8988T (cell line): ENCODE measurements around the gene FAM184A.

ENCODE experiments used
- DNase-seq: peaks from one replicate; pipeline ENCODE4 v3.0.0; 2011

Gene FAM184A

DNA sequence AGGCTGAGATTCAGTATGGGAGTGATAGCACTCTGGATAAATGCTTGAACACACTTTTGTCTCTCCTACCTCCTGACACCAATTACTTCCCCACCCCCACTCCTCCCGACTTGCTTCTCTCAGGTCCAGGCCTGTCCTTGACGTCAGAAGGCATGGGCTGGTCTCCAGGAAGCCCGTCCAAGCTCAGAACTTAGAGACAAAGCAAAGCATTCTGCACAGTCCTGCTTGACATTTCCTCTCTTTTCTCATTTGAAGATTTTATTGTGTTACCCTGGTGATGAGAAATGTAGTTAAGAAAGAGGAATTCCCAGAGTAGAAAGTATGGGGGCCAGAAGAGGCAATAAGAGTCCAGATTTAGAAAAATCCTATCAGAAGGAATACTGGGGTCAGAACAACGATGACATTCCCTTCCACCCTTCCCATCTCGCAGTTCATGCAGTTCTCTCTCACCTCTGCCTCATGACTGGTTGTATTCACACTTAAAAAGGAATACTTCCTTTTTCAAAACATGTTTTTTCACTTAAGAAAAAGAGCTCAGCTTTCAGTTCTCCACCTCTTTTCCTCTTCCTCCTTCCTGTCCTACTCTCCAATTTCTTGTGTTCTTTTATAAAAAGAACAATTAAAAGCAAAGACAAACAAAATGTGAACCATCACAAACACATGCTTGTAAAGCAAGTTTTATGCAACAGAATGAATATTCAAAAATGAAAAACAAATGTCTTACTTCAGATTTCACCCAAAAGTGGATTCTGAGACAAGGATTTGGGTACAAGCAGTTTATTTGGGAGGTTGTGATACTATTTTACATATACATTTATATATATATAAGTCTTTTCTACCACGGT lies 18.5 kb upstream of the FAM184A start:
- DNase-seq, result no peak

DNA sequence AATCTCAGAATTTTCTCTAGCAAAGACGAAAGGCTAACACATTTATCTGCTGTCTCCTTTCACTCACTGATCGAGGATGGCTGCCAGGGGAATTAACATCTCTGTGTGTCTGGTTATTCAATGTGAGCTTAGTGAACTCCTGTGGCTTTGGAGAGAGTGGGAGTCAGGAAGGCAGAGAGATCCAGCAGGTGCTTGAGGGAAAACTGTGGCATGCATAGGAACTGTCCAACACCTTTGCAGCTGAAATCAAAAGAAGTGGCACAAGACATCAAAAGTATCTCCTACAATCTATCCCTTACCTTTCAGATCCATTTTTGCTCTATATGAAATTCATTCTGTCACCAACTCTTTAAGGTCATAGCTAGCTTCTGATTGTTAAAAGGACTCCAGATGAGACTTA lies 11.8 kb upstream of the FAM184A start:
- DNase-seq, result no peak

DNA sequence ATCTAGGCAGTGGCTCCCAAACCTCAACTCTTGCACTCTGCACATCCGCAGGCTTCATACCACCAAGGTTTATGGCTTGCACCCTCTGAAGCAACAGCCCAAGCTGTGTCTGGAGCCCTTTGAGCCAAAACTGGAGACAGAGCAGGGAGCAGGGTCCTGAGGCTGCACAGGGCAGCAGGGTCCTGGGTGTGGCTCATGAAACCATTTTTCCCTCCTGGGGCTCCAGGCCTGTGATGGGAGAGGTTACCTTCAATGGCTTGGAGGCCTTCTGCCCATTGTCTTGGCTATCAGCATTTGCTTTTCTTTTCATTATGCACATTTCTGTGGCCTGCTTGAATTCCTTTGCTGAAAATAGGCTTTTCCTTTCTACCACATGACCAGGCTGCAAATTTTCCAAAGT lies 6.3 kb upstream of the FAM184A start:
- no peak for DNase-seq

DNA sequence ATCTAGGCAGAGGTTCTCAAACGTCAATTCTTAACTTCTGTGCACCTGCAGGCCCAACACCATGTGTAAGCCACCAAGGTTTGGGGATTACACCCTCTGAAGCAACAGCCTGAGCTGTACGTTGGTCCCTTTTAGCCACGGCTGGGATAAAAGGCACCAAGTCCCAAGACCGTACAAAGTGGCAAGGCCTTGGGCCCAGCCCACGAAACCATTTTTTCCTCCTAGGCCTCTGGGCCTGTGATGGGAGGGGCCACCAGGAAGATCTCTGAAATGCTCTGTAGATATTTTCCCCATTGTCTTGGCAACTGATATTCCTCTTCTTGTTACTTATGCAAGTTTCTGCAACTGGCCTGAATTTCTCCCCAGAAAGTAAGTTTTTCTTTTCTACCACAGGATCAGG lies 4.5 kb upstream of the FAM184A start:
- no peak for DNase-seq

- peak; percentile 10 for DNase-seq
These were observed 882 bp upstream of the FAM184A start for GRCh38 chr6:119079283-119079809.

DNA sequence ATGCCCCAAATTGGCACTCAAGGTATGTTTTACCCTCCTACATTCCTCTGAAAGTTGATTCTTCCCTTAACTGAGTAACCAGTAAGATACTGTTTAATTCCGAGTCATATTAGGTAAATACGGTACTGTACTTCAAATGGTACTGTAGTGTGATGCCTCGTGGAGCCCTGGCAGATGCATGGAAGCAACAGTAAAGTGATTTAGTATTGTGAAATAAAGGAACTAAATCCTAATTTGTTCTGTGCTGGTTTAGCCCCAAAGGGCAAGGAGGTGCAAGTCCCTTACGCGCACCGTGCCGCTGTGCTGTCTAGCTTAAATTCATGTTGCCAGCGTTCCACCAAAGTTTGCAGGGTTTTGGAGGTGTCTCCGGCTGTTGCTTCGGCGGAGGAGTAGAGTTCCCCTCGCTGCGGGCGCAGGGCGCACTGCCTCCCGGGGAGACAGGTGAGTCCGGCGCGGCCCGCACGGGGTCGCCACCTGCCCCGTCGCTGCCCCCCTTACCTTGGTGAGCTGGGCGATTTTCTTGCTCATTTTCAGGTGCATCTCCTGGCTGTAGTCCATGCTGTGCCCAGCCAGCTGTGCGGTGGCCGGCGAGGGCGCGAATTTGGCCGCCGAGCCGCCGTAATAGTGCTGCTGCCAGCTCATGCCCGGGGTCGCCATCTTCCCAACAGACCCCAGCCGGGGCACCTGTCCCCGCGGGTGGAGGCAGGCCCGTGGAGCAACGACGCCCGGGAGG lies 655 bp downstream of the FAM184A start:
- peak; percentile 28 for DNase-seq

- DNase-seq, result no peak
These were observed 1.1 kb downstream of the FAM184A start for GRCh38 chr6:119077391-119077642.

DNA sequence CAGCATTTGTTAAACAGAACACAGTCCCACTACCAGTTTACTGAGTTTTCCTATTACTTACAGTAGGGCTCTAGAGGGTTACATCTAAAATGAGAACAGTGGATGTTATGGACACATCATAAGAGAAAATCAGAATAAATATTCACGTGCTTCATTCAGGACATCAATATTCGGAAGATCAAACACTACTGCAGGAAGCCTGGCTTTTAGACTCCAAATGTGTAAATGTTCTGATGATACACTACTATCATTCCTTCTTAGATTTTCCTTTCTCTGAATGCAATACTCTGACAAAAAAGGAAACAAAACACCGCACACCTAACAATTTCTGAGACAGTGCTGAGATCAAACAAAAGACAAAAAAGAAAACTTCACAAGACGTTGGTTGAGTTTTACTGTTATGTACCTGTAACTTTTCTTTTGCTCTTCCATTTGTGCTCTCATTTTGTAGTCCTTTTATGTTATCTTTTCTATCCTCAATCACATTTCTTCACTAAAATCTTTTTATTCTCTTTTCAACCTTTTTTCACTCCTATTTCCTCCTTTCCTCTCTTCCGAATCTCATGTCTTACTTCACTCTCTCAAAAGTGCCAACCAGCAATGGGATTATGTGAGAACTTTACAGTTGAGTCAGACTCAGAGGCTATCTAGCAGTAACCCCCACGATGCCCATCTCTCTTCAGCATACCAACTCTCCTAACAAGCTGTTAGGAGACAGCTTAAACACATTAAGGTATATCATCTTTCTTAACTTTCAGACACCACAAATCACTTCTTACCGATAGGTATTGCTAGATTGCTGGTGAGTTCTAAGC lies 1.7 kb downstream of the FAM184A start:
- DNase-seq, result no peak

- no peak for DNase-seq
These were observed 2.3 kb downstream of the FAM184A start for GRCh38 chr6:119076173-119076572.

- no peak for DNase-seq
These were observed 3.1 kb downstream of the FAM184A start for GRCh38 chr6:119075200-119075981.

DNA sequence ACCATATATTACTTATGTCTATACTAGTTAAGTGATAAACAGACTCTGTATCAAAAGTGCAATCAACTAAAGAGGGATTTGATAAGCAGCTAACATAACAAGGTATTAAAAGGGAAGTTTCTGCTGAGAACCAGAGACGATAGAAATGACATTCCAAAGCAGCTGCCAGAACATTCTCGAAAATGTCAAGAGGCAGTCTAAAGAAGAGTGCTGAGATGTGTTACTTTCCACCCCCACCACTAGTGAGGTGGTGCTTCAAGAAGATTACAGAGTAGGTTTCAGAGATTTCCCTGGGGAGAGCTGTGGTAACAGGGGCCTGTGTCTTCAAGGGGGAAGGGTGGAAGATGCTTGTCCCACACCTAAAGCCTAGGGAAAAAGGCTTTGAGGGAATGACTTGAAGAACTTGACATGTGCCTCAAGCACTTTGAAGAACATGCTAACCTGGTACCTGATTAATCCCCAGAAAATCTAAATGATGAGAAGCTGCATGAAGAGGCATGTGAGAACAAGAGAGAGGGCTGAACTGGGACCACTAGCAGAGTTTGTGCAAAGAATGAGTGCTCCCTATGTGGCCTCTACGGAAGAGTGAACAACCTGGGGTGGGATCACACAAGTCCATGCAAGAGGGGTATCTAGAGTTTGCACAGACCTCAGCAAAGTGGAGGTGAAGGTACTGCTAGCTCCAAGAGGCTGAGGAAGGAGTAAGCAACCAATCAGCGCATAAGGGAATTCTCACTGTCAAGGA lies 5.0 kb downstream of the FAM184A start:
- DNase-seq, result no peak

GRCh38 chr6:119071576-119071975 lies 6.9 kb downstream of the FAM184A start:
- DNase-seq, result no peak

- no peak for DNase-seq
These were observed 11.4 kb downstream of the FAM184A start for GRCh38 chr6:119067091-119067490.

DNA sequence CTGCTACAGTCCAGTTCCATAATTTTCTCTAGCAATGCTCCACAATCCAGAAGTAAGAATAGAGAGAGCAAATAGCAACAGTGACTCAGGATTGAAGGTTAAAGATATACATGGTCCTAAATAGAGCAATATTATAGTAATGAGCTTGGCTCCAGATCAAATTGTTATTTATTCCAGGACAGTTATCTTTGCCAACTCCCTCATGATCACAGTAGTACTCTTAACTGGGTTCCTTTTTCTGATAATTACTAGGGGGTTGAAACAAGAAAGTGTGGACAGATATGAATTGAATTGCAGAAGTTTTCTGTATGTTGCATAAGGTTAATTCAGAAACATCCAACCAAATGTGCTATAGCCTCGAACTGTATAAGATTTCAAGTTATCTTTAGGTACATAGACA lies 11.9 kb downstream of the FAM184A start:
- no peak for DNase-seq

DNA sequence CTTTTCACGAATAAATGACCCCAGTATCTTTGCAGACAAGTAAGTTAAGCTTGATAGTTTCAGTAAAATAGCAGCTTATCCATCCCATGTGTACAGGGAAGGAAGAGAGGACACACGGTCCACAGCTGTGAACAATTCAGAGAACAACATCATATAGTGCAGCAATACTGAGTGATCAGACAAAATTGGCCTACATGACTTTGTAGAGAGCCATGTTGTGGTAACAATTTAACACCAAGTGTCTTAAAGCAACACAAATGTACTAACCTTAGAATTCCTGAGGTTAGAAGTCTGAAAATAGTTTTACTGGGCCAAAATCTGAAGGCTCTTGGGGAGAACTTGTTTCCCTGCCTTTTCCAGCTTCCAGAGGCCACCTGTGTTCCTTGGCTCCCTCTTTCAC lies 12.5 kb downstream of the FAM184A start:
- no peak for DNase-seq

DNA sequence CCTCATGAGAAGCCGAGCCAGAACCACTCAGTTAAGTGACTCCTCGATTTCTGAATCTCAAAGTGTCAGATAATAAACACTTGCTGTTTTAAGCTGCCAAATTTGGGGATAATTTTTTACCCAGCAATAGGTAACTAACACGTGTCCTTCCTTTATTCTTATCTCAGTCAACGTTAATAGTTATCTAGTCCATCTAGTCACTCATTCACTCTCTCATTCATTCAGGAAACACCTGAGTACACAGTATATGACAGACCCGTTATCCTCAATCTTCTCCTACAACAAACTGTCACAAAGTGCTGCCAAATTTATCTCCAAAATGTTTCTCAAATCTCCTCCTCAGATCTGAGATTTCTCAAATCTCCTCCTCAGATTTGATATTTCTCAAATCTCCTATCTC lies 13.1 kb downstream of the FAM184A start:
- no peak for DNase-seq

- no peak for DNase-seq
These were observed 15.0 kb downstream of the FAM184A start for GRCh38 chr6:119063491-119063890.

- DNase-seq, result no peak
These were observed 17.2 kb downstream of the FAM184A start for GRCh38 chr6:119061215-119061614.

DNA sequence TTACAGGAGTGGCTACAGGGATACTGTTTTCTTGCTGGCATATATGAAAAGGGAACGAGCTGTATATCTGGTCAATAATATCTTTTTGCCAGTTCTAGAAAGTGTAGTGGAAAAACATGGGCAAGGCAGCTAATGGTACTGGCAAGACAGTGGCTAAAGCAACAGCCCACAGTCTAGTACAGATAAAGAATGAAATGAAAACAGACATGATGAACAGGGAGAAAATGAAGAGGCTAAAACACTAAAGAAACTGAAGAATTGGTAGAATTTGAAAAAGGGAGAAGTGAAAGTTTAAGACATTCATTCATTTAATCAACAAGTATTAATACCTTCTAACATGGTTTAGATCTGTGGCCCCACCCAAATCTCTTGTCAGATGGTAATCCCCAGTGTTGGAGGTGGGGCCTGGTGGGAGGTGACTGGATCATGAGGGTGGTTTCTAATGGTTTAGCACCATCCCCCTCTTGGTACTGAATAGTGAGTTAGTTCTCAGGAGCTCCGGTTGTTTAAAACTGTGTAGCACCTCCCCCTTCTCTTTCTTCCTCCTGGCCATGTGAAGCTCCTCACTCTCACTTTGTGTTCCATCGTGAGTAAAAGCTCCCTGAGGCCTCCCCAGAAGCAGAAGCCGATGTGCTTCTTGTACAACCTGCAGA lies 18.1 kb downstream of the FAM184A start:
- no peak for DNase-seq

- no peak for DNase-seq
These were observed 23.4 kb downstream of the FAM184A start for GRCh38 chr6:119055069-119055468.

- DNase-seq, result no peak
These were observed 25.5 kb downstream of the FAM184A start for GRCh38 chr6:119052987-119053386.
